NCI-H128 (cell line): Measurements from ENCODE around the gene CREB3L4.
"Not testable (repeated sequence)": the region's sequence is repeated elsewhere in the genome, so short reads cannot be mapped to it uniquely, and the experiment has no call there.

Experiments used
- DNase-seq: peaks from one replicate; lab custom pipeline; 2025; ENCODE audit not compliant: unreplicated experiment; lab: John Stamatoyannopoulos, UW

The CREB3L4 gene

GRCh38 chr1:153958111-153958960, 9.4 kb upstream of the CREB3L4 start, which contains the start of gene CRTC2:
Gene CRTC2 (minus strand): TSS chr1:153958612. CDS start chr1:153958497, 115 bp downstream.
- DNase-seq: peak; percentile 98

- no peak for DNase-seq
These were observed 8.8 kb upstream of the CREB3L4 start for GRCh38 chr1:153958961-153959260.

DNA sequence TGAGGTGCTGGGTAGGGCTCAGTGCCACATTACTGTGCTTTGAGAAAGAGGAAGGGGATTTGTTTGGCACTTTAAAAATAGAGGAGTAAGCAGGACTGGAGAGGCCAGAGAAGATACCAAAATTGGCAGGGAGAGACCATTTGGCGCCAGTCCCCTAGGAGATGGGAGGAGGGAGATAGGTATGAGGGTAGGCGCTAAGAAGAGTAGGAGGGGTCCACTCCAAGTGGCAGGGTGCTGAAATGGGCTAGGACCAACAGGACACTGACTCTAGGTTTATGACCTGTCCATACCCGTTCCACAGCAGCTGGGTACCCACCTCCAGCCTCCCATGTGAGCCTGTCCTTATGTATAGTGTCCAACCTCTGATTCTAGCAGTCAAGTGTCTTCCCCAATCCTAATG, 8.2 kb upstream of the CREB3L4 start:
- no peak for DNase-seq

DNA sequence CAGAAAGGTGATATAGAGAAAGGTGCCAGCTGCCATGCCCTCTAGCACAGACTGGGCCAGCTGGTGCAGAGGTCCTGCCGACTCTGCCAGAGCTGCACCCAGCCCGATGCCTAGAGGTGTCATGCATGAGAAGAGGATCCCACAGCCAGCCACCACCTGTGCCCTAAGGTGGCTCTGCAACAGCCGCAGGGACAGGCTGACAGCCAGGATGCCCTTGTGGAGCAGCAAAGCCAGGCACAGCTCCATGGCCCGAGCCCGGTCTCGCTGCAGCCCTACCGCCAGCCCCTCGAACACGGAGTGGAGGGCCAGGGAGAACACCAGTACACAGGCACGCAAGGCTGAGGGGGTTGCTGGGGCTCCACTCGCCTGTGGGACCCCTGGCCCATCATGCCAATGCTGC, 7.5 kb upstream of the CREB3L4 start:
- no peak for DNase-seq

- no peak for DNase-seq
These were observed 6.3 kb upstream of the CREB3L4 start for GRCh38 chr1:153961421-153961820.

GRCh38 chr1:153962088-153963029, 5.3 kb upstream of the CREB3L4 start:
- no peak for DNase-seq

DNA sequence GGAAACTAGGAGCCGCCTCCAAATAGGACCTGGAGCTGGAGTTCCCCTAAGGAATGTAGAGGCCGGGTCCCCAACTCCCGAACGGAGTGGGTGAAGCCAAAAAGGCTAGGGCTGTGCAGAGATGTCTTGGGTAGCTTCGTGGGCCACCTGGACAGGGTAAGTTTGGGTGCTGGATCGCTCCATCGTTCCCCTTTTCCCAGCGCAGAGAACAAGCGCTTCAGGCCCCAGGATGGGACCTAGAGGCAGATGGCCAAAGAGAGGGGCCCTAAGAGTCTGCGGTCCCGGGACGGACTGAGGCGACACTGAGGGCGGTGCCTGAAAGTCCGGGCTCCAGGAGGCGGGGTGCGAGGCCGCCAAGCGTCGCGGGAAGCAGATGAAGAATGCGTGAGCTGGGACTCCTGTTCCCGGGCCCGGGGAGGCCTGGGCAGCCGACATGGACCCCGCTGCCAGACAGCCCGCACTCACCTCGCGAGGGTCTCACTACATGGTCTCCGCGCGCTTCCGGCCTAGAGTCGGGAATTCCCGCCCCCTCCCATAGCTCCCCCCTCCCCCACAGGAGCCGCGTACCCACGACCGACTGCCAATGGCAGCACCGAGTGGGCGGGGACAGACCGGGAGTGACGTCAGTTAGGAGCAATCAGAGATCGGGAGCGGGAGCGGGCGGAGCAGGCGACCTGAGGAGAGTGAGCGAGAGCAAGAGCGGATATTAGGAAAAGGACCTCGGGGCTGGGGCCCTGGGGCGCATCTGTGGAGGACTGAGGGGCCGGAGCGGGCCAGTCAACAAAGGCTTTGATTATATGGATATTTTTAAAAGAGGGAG, 4.5 kb upstream of the CREB3L4 start, which contains the start of gene SLC39A1:
SLC39A1 (minus strand) TSS at position 508 of the 820 bp plus-strand sequence. CDS start 822 bp downstream, outside the sequence.
- DNase-seq: peak; percentile 99

DNA sequence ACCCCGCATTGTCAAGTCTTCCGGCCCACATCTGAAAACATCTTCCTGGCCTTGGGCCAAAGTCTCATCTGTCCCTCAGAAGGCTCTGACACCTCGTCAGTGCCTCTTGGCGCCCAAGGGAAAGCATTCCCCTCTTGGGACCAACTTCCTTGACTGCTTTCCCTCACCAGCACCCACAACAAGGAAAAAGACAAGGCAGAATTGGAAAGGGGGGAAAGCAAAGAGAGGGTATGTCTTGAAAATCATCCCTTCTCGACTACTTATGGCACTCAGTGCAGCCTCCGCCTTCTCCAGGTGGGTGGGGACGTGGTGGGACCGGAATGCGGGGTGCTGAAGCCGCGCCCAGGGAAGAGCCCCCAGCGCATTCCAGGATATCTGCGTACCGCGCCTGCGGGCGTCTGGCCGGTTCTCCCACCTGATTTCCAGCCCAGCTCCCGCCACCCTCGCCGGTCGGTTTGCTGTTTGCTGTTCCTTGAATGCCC, 3.8 kb upstream of the CREB3L4 start:
- DNase-seq: no peak

- no peak for DNase-seq
These were observed 280 bp downstream of the CREB3L4 start for GRCh38 chr1:153968000-153968363.

- DNase-seq: no peak
These were observed 706 bp downstream of the CREB3L4 start for GRCh38 chr1:153968408-153968807.

DNA sequence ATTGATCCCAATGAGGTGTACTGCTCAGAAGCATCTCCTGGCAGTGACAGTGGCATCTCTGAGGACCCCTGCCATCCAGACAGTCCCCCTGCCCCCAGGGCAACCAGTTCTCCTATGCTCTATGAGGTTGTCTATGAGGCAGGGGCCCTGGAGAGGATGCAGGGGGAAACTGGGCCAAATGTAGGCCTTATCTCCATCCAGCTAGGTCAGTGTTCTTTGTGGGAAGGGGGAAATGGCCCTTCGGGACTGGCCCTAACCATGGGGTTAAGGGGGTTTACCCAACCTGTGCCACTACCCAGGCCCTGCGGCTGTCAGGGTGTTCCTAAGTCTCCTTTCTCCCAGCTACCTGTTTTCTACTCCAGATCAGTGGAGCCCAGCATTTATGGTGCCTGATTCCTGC, 1.3 kb downstream of the CREB3L4 start:
- DNase-seq: no peak

GRCh38 chr1:153970346-153970745, 2.6 kb downstream of the CREB3L4 start:
- no peak for DNase-seq

DNA sequence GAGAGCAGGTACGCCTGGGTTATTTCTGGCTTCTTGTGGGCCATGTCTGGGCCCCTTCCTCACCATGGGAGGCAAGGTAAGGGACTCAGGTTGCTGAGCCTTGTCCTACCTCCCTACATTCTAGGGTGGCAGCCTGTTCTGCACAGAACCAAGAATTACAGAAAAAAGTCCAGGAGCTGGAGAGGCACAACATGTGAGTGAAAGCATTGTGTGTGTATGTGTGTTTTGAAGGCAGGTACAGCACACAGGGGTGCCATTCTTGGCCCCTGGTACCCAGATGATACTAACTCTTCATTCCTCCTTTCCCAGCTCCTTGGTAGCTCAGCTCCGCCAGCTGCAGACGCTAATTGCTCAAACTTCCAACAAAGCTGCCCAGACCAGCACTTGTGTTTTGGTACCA, 5.4 kb downstream of the CREB3L4 start:
- DNase-seq: no peak

GRCh38 chr1:153973525-153973924, 5.8 kb downstream of the CREB3L4 start:
- DNase-seq: no peak

DNA sequence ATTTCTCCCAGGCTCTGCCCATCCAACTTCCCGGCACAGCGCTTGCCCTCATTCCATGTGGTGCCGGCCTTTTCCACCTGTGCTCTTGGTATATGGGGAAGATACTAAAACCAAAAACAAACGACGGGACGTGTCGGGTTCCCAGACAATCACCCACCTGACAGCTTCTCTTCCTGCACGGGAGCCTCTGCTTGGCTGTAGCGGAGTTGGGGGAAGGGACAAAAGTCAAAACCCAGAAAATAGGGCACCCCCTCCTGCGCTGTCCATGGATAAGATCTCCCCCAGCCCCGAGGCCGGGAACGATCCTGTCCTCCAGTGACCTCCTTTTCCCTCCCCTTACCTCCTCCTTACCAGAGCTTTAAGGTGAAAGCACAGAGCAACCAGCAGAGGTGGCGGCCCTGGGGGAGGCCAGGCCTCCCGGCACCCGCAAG, 9.1 kb downstream of the CREB3L4 start:
- DNase-seq: no peak

- peak; percentile 87 for DNase-seq
These were observed 9.8 kb downstream of the CREB3L4 start, which contains the start of gene JTB for GRCh38 chr1:153977250-153978240. Gene JTB (minus strand): TSS chr1:153977674. CDS start chr1:153977252, 422 bp downstream.

DNA sequence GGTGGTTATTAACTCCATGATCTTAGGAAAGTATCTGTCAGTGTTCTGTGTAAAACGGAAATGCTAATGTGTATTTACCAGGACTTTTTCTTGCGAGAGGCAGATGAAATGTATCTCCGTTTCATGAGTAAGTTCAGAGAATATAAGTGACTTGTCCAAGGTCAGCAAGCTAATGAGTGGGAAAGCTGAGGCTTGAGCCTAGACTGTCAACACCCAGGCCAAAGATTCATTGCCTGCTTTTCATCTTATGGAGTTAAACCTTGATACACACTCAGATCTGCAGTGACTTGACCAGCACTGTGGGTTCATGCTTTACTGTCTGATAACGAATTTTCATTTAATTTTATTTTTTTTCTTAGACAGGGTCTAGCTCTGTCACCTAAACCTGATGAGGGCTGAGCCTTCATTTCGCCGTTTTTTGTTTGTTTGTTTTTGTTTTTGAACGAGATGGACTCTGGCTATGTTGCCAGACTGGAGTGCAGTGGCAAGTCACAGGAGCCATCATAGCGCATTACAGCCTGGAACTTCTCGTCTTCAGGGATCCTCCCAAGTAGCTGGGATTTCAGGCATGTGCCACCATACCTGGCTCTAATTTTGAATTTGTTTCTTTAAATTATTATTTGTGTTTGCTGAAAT, 10.7 kb downstream of the CREB3L4 start:
- no peak for DNase-seq

- DNase-seq: not testable (repeated sequence)
These were observed 11.4 kb downstream of the CREB3L4 start for GRCh38 chr1:153979091-153979490.

DNA sequence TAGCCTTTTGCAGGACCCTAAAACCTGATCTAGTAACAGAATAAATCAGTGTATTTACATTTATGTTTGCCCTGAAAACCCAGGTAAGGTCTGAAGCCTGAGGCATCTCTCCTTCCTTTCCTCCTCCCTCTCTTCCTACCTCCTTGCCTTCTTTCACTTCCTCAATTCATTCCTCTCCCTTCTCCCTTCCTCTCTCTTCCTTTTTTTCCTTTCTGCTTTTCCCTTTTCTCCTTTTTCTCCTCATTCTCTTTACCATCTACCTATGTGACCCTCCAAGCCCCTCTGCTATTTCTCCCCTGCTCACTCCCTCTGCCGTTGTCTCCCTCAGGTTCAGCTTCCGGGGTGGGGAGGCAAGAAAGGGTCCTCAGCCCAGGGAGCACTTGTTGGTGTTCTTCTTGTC, 14.0 kb downstream of the CREB3L4 start:
- DNase-seq: not testable (repeated sequence)
